Activated naive CD4-positive, alpha-beta T cell (primary cell): ENCODE measurements around the gene MYLK.

Experiments used
- DNase-seq, 4 experiments: peaks; one replicate each; lab custom pipeline; 2025; lab: John Stamatoyannopoulos, UW

The MYLK gene

GRCh38 chr3:123872621-123873020 is 11.5 kb downstream of the MYLK start:
- DNase-seq, result no peak

- no peak for DNase-seq
These were observed 12.2 kb downstream of the MYLK start for GRCh38 chr3:123871946-123872345.

- DNase-seq, result no peak
These were observed 14.1 kb downstream of the MYLK start for GRCh38 chr3:123870033-123870432.

GRCh38 chr3:123869165-123869564 is 15.0 kb downstream of the MYLK start:
- DNase-seq, result no peak

GRCh38 chr3:123864706-123865105 is 19.4 kb downstream of the MYLK start:
- DNase-seq, result no peak

GRCh38 chr3:123862152-123862551 is 22.0 kb downstream of the MYLK start:
- no peak for DNase-seq

- no peak for DNase-seq
These were observed 22.9 kb downstream of the MYLK start for GRCh38 chr3:123861081-123861836.

GRCh38 chr3:123859177-123859576 is 25.0 kb downstream of the MYLK start:
- no peak for DNase-seq

GRCh38 chr3:123854905-123855304 is 29.2 kb downstream of the MYLK start:
- DNase-seq, result no peak

- DNase-seq, result no peak
These were observed 30.3 kb downstream of the MYLK start for GRCh38 chr3:123853686-123854372.

GRCh38 chr3:123847209-123847608 is 36.9 kb downstream of the MYLK start:
- DNase-seq, result no peak

GRCh38 chr3:123843668-123844067 is 40.5 kb downstream of the MYLK start:
- DNase-seq, result no peak

GRCh38 chr3:123842711-123843110 is 41.4 kb downstream of the MYLK start:
- DNase-seq, result no peak

- DNase-seq, result no peak
These were observed 42.5 kb downstream of the MYLK start for GRCh38 chr3:123841476-123842238.

- DNase-seq, result no peak
These were observed 43.2 kb downstream of the MYLK start for GRCh38 chr3:123840961-123841360.

GRCh38 chr3:123837858-123838257 is 46.3 kb downstream of the MYLK start:
- no peak for DNase-seq

GRCh38 chr3:123834631-123835030 is 49.5 kb downstream of the MYLK start:
- DNase-seq, result no peak

- DNase-seq, result no peak
These were observed 50.7 kb downstream of the MYLK start for GRCh38 chr3:123833398-123833785.

- no peak for DNase-seq
These were observed 51.3 kb downstream of the MYLK start for GRCh38 chr3:123832692-123833397.

- no peak for DNase-seq
These were observed 52.7 kb downstream of the MYLK start for GRCh38 chr3:123831420-123831819.

- DNase-seq, result no peak
These were observed 62.2 kb downstream of the MYLK start for GRCh38 chr3:123821920-123822319.

- DNase-seq, result no peak
These were observed 64.2 kb downstream of the MYLK start for GRCh38 chr3:123819949-123820348.
